NCI-H460 (cell line): ENCODE results near the gene NXPH4. TPM values are rescaled to one million over a fixed set of nuclear protein-coding genes. Genes with fewer than 3 reads are reported as not detected.

Source experiments
- DNase-seq: peaks from one replicate; pipeline ENCODE4 v3.0.0-alpha.2; 2016; ENCODE audit warnings: low read depth; ENCODE audit errors: extremely low read depth
- total RNA-seq: library from RNA; depleted of rRNA; stranded (reverse); fragments of >200 nt; shearing (Covaris generic); gene quantifications from 2 replicates; pipeline ENCODE4 v1.2.3, GENCODE V29; 2014

NXPH4 gene
- total RNA-seq, 1 experiment from 2014 or later: 9.7 TPM

GRCh38 chr12:57216921-57217879 is 606 bp downstream of the NXPH4 start:
- no peak for DNase-seq

- no peak for DNase-seq
Measured at GRCh38 chr12:57218030-57218853, 1.6 kb downstream of the NXPH4 start.

- no peak for DNase-seq
Measured at GRCh38 chr12:57219205-57219992, 2.8 kb downstream of the NXPH4 start.

- no peak for DNase-seq
Measured at GRCh38 chr12:57219993-57220754, 3.6 kb downstream of the NXPH4 start.

GRCh38 chr12:57220770-57221168 is 4.2 kb downstream of the NXPH4 start:
- DNase-seq: no peak

- DNase-seq: no peak
Measured at GRCh38 chr12:57221169-57221917, 4.7 kb downstream of the NXPH4 start.

GRCh38 chr12:57222286-57223190 is 5.9 kb downstream of the NXPH4 start:
- no peak for DNase-seq

GRCh38 chr12:57223191-57224165 is 6.9 kb downstream of the NXPH4 start:
- no peak for DNase-seq

- DNase-seq: no peak
Measured at GRCh38 chr12:57224278-57224972, 7.8 kb downstream of the NXPH4 start.

- no peak for DNase-seq
Measured at GRCh38 chr12:57224973-57225679, 8.5 kb downstream of the NXPH4 start.

- no peak for DNase-seq
Measured at GRCh38 chr12:57225680-57226210, 9.2 kb downstream of the NXPH4 start.

- DNase-seq: no peak
Measured at GRCh38 chr12:57226588-57227314, 10.2 kb downstream of the NXPH4 start.

GRCh38 chr12:57227315-57228115 is 10.9 kb downstream of the NXPH4 start:
- DNase-seq: no peak

GRCh38 chr12:57229046-57229633 is 12.5 kb downstream of the NXPH4 start:
- no peak for DNase-seq
